HEK293 (cell line): ENCODE measurements around the gene PSD2.
A peak's percentile ranks its signal among the peaks of the same experiment; 100 is the strongest.

Experiments
- RBAK ChIP-seq: fragments of 450-650 bp; formaldehyde crosslinking; IDR thresholded peaks from 2 replicates; pipeline ENCODE4 v1.5.1; 2016; ENCODE audit warnings: missing biosample characterization, missing genetic modification characterization
- WT1 ChIP-seq: fragments of 450-650 bp; formaldehyde crosslinking; IDR thresholded peaks from 2 replicates; pipeline ENCODE4 v1.5.1; 2016; ENCODE audit warnings: missing biosample characterization, missing genetic modification characterization
- YY2 ChIP-seq: fragments of 450-650 bp; formaldehyde crosslinking; IDR thresholded peaks from 2 replicates; pipeline ENCODE4 v1.5.1; 2016; ENCODE audit warnings: missing biosample characterization, missing genetic modification characterization
- ZNF133 ChIP-seq: fragments of 450-650 bp; formaldehyde crosslinking; IDR thresholded peaks from 2 replicates; pipeline ENCODE4 v1.5.1; 2016; ENCODE audit warnings: missing biosample characterization, missing genetic modification characterization
- ZNF239 ChIP-seq: fragments of 450-650 bp; formaldehyde crosslinking; IDR thresholded peaks from 2 replicates; pipeline ENCODE4 v1.5.1; 2016; ENCODE audit warnings: missing biosample characterization, missing genetic modification characterization
- ZNF24 ChIP-seq: fragments of 450-650 bp; formaldehyde crosslinking; IDR thresholded peaks from 2 replicates; pipeline ENCODE4 v1.5.1; 2016; ENCODE audit warnings: missing biosample characterization, missing genetic modification characterization
- ZNF324 ChIP-seq: fragments of 450-650 bp; formaldehyde crosslinking; IDR thresholded peaks from 2 replicates; pipeline ENCODE4 v1.5.1; 2016; ENCODE audit warnings: missing biosample characterization, missing genetic modification characterization
- ZNF558 ChIP-seq: fragments of 450-650 bp; formaldehyde crosslinking; IDR thresholded peaks from 2 replicates; pipeline ENCODE4 v1.5.1; 2016; ENCODE audit warnings: missing biosample characterization, missing genetic modification characterization
- ZNF776 ChIP-seq: fragments of 450-650 bp; formaldehyde crosslinking; IDR thresholded peaks from 2 replicates; pipeline ENCODE4 v1.5.0; 2017; ENCODE audit warnings: missing biosample characterization, missing genetic modification characterization, borderline replicate concordance
- ZSCAN16 ChIP-seq: fragments of 450-650 bp; formaldehyde crosslinking; IDR thresholded peaks from 2 replicates; pipeline ENCODE4 v1.5.1; 2016; ENCODE audit warnings: missing biosample characterization, missing genetic modification characterization
- TF ChIP-seq, protein P1 (sequence below): fragments of 450-650 bp; formaldehyde crosslinking; optimal IDR thresholded peaks from 2 replicates; pipeline ENCODE3; 2016; ENCODE audit warnings: missing biosample characterization, mild to moderate bottlenecking, missing genetic modification characterization
- TF ChIP-seq, protein P2 (sequence below): fragments of 450-650 bp; formaldehyde crosslinking; IDR thresholded peaks from 2 replicates; pipeline ENCODE4 v1.5.1; 2017; ENCODE audit warnings: missing biosample characterization, missing genetic modification characterization
- TF ChIP-seq, protein P3 (sequence below): fragments of 450-650 bp; formaldehyde crosslinking; IDR thresholded peaks from 2 replicates; pipeline ENCODE4 v1.5.1; 2016; ENCODE audit warnings: missing biosample characterization, missing genetic modification characterization
- TF ChIP-seq, protein P4 (sequence below): fragments of 450-650 bp; formaldehyde crosslinking; IDR thresholded peaks from 2 replicates; pipeline ENCODE4 v1.5.1; 2017; ENCODE audit warnings: missing biosample characterization, missing genetic modification characterization
- TF ChIP-seq, protein P5 (sequence below): fragments of 450-650 bp; formaldehyde crosslinking; IDR thresholded peaks from 2 replicates; pipeline ENCODE4 v1.5.1; 2016; ENCODE audit warnings: missing biosample characterization, missing genetic modification characterization
- TF ChIP-seq, protein P6 (sequence below): fragments of 450-650 bp; formaldehyde crosslinking; IDR thresholded peaks from 2 replicates; pipeline ENCODE4 v1.5.1; 2016; ENCODE audit warnings: missing biosample characterization, missing genetic modification characterization
- TF ChIP-seq, protein P7 (sequence below): fragments of 450-650 bp; formaldehyde crosslinking; IDR thresholded peaks from 2 replicates; pipeline ENCODE4 v1.5.1; 2016; ENCODE audit warnings: missing biosample characterization, missing genetic modification characterization
- TF ChIP-seq, protein P8 (sequence below): fragments of 450-650 bp; formaldehyde crosslinking; IDR thresholded peaks from 2 replicates; pipeline ENCODE4 v1.5.1; 2017; ENCODE audit warnings: missing biosample characterization, missing genetic modification characterization
- TF ChIP-seq, protein P9 (sequence below): fragments of 450-650 bp; formaldehyde crosslinking; IDR thresholded peaks from 2 replicates; pipeline ENCODE4 v1.5.1; 2017; ENCODE audit warnings: missing biosample characterization, missing genetic modification characterization

PSD2 gene

DNA sequence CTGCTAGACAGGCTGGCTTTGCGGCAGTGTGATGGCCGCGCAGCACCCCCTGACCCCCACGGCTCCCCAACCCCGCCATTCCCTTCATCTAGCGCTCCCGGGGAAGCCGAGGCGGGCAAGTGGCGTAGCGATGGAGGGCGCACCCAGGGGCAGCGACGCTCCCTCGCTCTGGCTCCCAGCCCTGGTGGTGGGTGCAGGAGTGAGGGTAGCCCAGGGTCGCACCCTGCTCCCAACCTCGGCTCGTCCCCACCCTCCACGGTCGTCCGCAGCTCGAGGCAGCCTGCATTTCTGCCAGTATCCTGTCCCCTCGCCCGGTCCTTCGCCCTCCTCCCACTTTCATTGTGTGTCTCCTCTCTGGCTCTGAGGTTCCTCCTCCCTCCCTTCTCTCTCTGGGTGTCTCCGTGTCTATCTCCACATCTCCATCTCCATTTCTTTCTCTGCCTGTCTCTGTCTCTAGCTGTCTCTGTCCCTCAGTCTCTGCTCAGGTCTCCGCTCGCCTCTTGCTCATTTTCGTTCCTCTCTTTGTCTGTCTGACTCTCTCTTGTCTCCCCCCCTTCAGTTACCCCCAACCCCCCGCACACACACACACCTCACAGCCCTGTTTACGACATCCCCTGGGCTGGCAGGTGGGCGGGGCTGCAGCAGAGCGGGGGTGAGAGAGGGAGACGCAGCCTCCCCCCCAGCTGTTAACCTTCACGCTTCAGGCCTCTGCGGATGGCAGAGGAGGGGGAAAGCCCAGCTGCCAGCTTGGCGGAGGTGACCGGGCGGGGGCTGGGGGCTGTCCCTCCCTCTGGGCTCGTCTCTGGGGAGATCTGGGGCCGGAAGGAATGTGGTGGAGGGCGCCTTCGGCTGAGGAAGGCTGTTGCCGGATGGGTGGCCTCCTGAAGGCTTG, 48.7 kb upstream of the PSD2 start (continued):
- TF ChIP-seq, protein P1, sequence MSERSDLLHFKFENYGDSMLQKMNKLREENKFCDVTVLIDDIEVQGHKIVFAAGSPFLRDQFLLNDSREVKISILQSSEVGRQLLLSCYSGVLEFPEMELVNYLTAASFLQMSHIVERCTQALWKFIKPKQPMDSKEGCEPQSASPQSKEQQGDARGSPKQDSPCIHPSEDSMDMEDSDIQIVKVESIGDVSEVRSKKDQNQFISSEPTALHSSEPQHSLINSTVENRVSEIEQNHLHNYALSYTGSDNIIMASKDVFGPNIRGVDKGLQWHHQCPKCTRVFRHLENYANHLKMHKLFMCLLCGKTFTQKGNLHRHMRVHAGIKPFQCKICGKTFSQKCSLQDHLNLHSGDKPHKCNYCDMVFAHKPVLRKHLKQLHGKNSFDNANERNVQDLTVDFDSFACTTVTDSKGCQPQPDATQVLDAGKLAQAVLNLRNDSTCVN: peak; percentile 57
- TF ChIP-seq ZNF239 (tag by site-specific recombination): no peak
- no peak; the same call in 1 of the 2 replicates for TF ChIP-seq ZNF558 (tag by site-specific recombination)
- TF ChIP-seq ZNF776 (tag by site-specific recombination): no peak
- TF ChIP-seq YY2 (tag by site-specific recombination): no peak
- peak; percentile 78 for TF ChIP-seq ZNF324
- TF ChIP-seq, protein P2, sequence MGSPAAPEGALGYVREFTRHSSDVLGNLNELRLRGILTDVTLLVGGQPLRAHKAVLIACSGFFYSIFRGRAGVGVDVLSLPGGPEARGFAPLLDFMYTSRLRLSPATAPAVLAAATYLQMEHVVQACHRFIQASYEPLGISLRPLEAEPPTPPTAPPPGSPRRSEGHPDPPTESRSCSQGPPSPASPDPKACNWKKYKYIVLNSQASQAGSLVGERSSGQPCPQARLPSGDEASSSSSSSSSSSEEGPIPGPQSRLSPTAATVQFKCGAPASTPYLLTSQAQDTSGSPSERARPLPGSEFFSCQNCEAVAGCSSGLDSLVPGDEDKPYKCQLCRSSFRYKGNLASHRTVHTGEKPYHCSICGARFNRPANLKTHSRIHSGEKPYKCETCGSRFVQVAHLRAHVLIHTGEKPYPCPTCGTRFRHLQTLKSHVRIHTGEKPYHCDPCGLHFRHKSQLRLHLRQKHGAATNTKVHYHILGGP (tag by site-specific recombination): 0 out of 2 replicates have a peak, but pooled peaks have one; percentile 24
- TF ChIP-seq, protein P3, sequence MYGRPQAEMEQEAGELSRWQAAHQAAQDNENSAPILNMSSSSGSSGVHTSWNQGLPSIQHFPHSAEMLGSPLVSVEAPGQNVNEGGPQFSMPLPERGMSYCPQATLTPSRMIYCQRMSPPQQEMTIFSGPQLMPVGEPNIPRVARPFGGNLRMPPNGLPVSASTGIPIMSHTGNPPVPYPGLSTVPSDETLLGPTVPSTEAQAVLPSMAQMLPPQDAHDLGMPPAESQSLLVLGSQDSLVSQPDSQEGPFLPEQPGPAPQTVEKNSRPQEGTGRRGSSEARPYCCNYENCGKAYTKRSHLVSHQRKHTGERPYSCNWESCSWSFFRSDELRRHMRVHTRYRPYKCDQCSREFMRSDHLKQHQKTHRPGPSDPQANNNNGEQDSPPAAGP (tag by site-specific recombination): peak; percentile 95; the same call in 1 of the 2 replicates
- TF ChIP-seq, protein P4, sequence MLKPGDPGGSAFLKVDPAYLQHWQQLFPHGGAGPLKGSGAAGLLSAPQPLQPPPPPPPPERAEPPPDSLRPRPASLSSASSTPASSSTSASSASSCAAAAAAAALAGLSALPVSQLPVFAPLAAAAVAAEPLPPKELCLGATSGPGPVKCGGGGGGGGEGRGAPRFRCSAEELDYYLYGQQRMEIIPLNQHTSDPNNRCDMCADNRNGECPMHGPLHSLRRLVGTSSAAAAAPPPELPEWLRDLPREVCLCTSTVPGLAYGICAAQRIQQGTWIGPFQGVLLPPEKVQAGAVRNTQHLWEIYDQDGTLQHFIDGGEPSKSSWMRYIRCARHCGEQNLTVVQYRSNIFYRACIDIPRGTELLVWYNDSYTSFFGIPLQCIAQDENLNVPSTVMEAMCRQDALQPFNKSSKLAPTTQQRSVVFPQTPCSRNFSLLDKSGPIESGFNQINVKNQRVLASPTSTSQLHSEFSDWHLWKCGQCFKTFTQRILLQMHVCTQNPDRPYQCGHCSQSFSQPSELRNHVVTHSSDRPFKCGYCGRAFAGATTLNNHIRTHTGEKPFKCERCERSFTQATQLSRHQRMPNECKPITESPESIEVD (tag by site-specific recombination): no peak
- TF ChIP-seq, protein P5, sequence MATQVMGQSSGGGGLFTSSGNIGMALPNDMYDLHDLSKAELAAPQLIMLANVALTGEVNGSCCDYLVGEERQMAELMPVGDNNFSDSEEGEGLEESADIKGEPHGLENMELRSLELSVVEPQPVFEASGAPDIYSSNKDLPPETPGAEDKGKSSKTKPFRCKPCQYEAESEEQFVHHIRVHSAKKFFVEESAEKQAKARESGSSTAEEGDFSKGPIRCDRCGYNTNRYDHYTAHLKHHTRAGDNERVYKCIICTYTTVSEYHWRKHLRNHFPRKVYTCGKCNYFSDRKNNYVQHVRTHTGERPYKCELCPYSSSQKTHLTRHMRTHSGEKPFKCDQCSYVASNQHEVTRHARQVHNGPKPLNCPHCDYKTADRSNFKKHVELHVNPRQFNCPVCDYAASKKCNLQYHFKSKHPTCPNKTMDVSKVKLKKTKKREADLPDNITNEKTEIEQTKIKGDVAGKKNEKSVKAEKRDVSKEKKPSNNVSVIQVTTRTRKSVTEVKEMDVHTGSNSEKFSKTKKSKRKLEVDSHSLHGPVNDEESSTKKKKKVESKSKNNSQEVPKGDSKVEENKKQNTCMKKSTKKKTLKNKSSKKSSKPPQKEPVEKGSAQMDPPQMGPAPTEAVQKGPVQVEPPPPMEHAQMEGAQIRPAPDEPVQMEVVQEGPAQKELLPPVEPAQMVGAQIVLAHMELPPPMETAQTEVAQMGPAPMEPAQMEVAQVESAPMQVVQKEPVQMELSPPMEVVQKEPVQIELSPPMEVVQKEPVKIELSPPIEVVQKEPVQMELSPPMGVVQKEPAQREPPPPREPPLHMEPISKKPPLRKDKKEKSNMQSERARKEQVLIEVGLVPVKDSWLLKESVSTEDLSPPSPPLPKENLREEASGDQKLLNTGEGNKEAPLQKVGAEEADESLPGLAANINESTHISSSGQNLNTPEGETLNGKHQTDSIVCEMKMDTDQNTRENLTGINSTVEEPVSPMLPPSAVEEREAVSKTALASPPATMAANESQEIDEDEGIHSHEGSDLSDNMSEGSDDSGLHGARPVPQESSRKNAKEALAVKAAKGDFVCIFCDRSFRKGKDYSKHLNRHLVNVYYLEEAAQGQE (tag by site-specific recombination): peak; percentile 11; the same call in 1 of the 2 replicates
- TF ChIP-seq WT1 (tag by site-specific recombination): peak; percentile 80
- TF ChIP-seq, protein P6, sequence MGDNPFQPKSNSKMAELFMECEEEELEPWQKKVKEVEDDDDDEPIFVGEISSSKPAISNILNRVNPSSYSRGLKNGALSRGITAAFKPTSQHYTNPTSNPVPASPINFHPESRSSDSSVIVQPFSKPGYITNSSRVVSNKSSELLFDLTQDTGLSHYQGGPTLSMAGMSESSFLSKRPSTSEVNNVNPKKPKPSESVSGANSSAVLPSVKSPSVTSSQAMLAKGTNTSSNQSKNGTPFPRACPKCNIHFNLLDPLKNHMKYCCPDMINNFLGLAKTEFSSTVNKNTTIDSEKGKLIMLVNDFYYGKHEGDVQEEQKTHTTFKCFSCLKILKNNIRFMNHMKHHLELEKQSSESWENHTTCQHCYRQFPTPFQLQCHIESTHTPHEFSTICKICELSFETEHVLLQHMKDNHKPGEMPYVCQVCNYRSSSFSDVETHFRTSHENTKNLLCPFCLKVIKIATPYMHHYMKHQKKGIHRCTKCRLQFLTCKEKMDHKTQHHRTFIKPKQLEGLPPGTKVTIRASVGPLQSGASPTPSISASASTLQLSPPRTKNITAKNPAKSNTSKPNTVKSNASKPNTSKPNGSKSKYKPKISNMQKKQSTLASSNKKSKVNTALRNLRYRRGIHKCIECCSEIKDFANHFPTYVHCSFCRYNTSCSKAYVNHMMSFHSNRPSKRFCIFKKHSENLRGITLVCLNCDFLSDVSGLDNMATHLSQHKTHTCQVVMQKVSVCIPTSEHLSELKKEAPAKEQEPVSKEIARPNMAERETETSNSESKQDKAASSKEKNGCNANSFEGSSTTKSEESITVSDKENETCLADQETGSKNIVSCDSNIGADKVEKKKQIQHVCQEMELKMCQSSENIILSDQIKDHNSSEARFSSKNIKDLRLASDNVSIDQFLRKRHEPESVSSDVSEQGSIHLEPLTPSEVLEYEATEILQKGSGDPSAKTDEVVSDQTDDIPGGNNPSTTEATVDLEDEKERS: no peak
- no peak for TF ChIP-seq ZNF133 (tag by site-specific recombination)
- TF ChIP-seq, protein P7, sequence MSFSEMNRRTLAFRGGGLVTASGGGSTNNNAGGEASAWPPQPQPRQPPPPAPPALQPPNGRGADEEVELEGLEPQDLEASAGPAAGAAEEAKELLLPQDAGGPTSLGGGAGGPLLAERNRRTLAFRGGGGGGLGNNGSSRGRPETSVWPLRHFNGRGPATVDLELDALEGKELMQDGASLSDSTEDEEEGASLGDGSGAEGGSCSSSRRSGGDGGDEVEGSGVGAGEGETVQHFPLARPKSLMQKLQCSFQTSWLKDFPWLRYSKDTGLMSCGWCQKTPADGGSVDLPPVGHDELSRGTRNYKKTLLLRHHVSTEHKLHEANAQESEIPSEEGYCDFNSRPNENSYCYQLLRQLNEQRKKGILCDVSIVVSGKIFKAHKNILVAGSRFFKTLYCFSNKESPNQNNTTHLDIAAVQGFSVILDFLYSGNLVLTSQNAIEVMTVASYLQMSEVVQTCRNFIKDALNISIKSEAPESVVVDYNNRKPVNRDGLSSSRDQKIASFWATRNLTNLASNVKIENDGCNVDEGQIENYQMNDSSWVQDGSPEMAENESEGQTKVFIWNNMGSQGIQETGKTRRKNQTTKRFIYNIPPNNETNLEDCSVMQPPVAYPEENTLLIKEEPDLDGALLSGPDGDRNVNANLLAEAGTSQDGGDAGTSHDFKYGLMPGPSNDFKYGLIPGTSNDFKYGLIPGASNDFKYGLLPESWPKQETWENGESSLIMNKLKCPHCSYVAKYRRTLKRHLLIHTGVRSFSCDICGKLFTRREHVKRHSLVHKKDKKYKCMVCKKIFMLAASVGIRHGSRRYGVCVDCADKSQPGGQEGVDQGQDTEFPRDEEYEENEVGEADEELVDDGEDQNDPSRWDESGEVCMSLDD (tag by site-specific recombination): peak; percentile 84
- no peak for TF ChIP-seq ZSCAN16 (tag by site-specific recombination)
- TF ChIP-seq, protein P8, sequence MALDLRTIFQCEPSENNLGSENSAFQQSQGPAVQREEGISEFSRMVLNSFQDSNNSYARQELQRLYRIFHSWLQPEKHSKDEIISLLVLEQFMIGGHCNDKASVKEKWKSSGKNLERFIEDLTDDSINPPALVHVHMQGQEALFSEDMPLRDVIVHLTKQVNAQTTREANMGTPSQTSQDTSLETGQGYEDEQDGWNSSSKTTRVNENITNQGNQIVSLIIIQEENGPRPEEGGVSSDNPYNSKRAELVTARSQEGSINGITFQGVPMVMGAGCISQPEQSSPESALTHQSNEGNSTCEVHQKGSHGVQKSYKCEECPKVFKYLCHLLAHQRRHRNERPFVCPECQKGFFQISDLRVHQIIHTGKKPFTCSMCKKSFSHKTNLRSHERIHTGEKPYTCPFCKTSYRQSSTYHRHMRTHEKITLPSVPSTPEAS (tag by site-specific recombination): peak; percentile 97
- TF ChIP-seq, protein P9, sequence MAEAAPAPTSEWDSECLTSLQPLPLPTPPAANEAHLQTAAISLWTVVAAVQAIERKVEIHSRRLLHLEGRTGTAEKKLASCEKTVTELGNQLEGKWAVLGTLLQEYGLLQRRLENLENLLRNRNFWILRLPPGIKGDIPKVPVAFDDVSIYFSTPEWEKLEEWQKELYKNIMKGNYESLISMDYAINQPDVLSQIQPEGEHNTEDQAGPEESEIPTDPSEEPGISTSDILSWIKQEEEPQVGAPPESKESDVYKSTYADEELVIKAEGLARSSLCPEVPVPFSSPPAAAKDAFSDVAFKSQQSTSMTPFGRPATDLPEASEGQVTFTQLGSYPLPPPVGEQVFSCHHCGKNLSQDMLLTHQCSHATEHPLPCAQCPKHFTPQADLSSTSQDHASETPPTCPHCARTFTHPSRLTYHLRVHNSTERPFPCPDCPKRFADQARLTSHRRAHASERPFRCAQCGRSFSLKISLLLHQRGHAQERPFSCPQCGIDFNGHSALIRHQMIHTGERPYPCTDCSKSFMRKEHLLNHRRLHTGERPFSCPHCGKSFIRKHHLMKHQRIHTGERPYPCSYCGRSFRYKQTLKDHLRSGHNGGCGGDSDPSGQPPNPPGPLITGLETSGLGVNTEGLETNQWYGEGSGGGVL (tag by site-specific recombination): peak; percentile 100
- peak; percentile 43 for TF ChIP-seq ZNF24 (tag by site-specific recombination)
- peak; percentile 6; the same call in 1 of the 2 replicates for TF ChIP-seq RBAK (tag by site-specific recombination)
